SK-N-SH (cell line): ENCODE data around the gene ABHD11. TPM values are rescaled to one million over a fixed set of nuclear protein-coding genes. Genes with fewer than 3 reads are reported as not detected.

Experiments used
- CTCF ChIA-PET: fragments of 300-600, 350-600 bp; formaldehyde crosslinking; extraction: SDS; loops from one replicate; lab custom pipeline; 2021; lab: Yijun Ruan, JAX
- POLR2A ChIA-PET: fragments of 350-600 bp; sonication (Branson Sonifier 250); formaldehyde crosslinking; extraction: SDS; loops from one replicate; lab custom pipeline; 2020; ENCODE audit warnings: antibody characterized with exemption, inconsistent platforms; lab: Yijun Ruan, JAX
- DNase-seq: peaks from one replicate; pipeline ENCODE4 v3.0.0; 2012
- H2AFZ ChIP-seq: fragments of 200-600 bp; sonication (generic); 2 replicates; pipeline ENCODE4 v1.8.1; 2016; ENCODE audit warnings: antibody characterized with exemption, mild to moderate bottlenecking, low read depth
- H3F3A ChIP-seq: fragments of 200-600 bp; sonication (generic); replicated peaks from 2 replicates; pipeline ENCODE3; 2016; ENCODE audit warnings: antibody characterized with exemption, mild to moderate bottlenecking; ENCODE audit not compliant: insufficient read depth
- H3K27ac ChIP-seq, 2 experiments: fragments of 200-500 bp in 1 of 2; fragments of 200-600 bp in 1 of 2; sonication (Bioruptor generic) in 1 of 2; sonication (generic), shearing (Covaris generic) in 1 of 2; 2 replicates each; pipeline versions ENCODE4 v1.5.1 to v1.6.1; 2014 to 2016; ENCODE audit warnings: low read depth in 2 of 2, inconsistent platforms in 1 of 2, low read length in 1 of 2, mild to moderate bottlenecking in 1 of 2, mixed read lengths in 1 of 2
- H3K27me3 ChIP-seq: fragments of 200-600 bp; sonication (generic), shearing (Covaris generic); 2 replicates; pipeline ENCODE4 v1.6.1; 2016; ENCODE audit warnings: mixed run types; ENCODE audit not compliant: insufficient read depth
- H3K36me3 ChIP-seq, 2 experiments: fragments of 200-500 bp in 1 of 2; fragments of 200-600 bp in 1 of 2; sonication (Bioruptor generic) in 1 of 2; sonication (generic) in 1 of 2; replicated peaks in 1 of 2; 2 replicates each; pipeline versions ENCODE3 to v1.5.1; 2014 to 2016; ENCODE audit warnings: low read length in 1 of 2, mild to moderate bottlenecking in 1 of 2; ENCODE audit not compliant: insufficient read depth in 2 of 2, control insufficient read depth in 1 of 2
- H3K4me1 ChIP-seq, 2 experiments: fragments of 200-500 bp in 1 of 2; fragments of 200-600 bp in 1 of 2; sonication (Bioruptor generic) in 1 of 2; sonication (generic), shearing (Covaris generic) in 1 of 2; 2 replicates each; pipeline versions ENCODE4 v1.5.1 to v1.6.1; 2014 to 2016; ENCODE audit warnings: low read depth in 1 of 2, low read length in 1 of 2, mixed run types in 1 of 2; ENCODE audit not compliant: insufficient read depth in 2 of 2, control insufficient read depth in 1 of 2
- H3K4me2 ChIP-seq: fragments of 200-600 bp; sonication (generic), shearing (Covaris generic); 2 replicates; pipeline ENCODE4 v1.6.1; 2017; ENCODE audit warnings: mixed run types
- H3K4me3 ChIP-seq, 2 experiments: fragments of 200-500 bp in 1 of 2; fragments of 200-600 bp in 1 of 2; sonication (Bioruptor generic) in 1 of 2; sonication (generic), shearing (Covaris generic) in 1 of 2; 2 replicates each; pipeline versions ENCODE4 v1.5.1 to v1.8.1; 2014 to 2016; ENCODE audit warnings: low read depth in 2 of 2, inconsistent platforms in 1 of 2, low read length in 1 of 2, mild to moderate bottlenecking in 1 of 2, mixed read lengths in 1 of 2, moderate library complexity in 1 of 2
- H3K79me2 ChIP-seq: fragments of 200-600 bp; sonication (generic); 2 replicates; pipeline ENCODE4 v1.8.1; 2017; ENCODE audit warnings: mild to moderate bottlenecking; ENCODE audit not compliant: insufficient read depth
- H3K9ac ChIP-seq: fragments of 200-600 bp; sonication (generic); 2 replicates; pipeline ENCODE4 v1.6.1; 2017; ENCODE audit warnings: mixed run types
- H3K9me2 ChIP-seq: fragments of 200-600 bp; sonication (generic); 2 replicates; pipeline ENCODE4 v1.6.1; 2017; ENCODE audit warnings: mixed run types
- H3K9me3 ChIP-seq: fragments of 200-600 bp; sonication (generic); 2 replicates; pipeline ENCODE4 v1.6.1; 2017; ENCODE audit warnings: mixed run types, mild to moderate bottlenecking, moderate library complexity
- H4K20me1 ChIP-seq: fragments of 200-600 bp; sonication (generic); 2 replicates; pipeline ENCODE4 v1.6.1; 2017; ENCODE audit warnings: mild to moderate bottlenecking, mixed run types; ENCODE audit not compliant: insufficient read depth
- CHD2 ChIP-seq: fragments of 150-350 bp; IDR thresholded peaks from 2 replicates; pipeline ENCODE4 v1.6.1; 2018; ENCODE audit warnings: low read length; ENCODE audit not compliant: partially characterized antibody
- EZH2phosphoT487 ChIP-seq: fragments of 200-600 bp; sonication (generic); IDR thresholded peaks from 2 replicates; pipeline ENCODE4 v1.6.1; 2017; ENCODE audit warnings: low read depth, mixed run types, mild to moderate bottlenecking, antibody characterized with exemption, moderate library complexity, borderline replicate concordance
- FOSL2 ChIP-seq: IDR thresholded peaks from 2 replicates; pipeline ENCODE4 v1.4.0; 2012; ENCODE audit warnings: low read depth, mild to moderate bottlenecking, moderate library complexity, borderline replicate concordance
- FOXJ3 ChIP-seq: sonication (generic); formaldehyde crosslinking; IDR thresholded peaks from 2 replicates; pipeline ENCODE4 v1.5.1; 2020; ENCODE audit warnings: mild to moderate bottlenecking, missing genetic modification reagents
- FOXM1 ChIP-seq: IDR thresholded peaks from 2 replicates; pipeline ENCODE4 v1.4.0; 2012; ENCODE audit warnings: low read depth, mild to moderate bottlenecking
- JUND ChIP-seq: IDR thresholded peaks from 2 replicates; pipeline ENCODE4 v1.4.0; 2012
- MAX ChIP-seq: IDR thresholded peaks from 2 replicates; pipeline ENCODE4 v1.4.0; 2012; ENCODE audit warnings: low read depth
- MEF2A ChIP-seq: IDR thresholded peaks from 2 replicates; pipeline ENCODE4 v1.4.0; 2012; ENCODE audit warnings: low read depth, borderline replicate concordance
- MXI1 ChIP-seq: IDR thresholded peaks from 2 replicates; pipeline ENCODE4 v1.6.1; 2012; ENCODE audit warnings: mild to moderate bottlenecking, low read depth, low read length, improper control_type of control experiment
- NRF1 ChIP-seq: IDR thresholded peaks from 2 replicates; pipeline ENCODE4 v1.6.1; 2012; ENCODE audit warnings: low read depth, mild to moderate bottlenecking, low read length
- PBX3 ChIP-seq: IDR thresholded peaks from 2 replicates; pipeline ENCODE4; 2012
- RCOR1 ChIP-seq: fragments of 150-350 bp; IDR thresholded peaks from 2 replicates; pipeline ENCODE4 v1.6.1; 2017; ENCODE audit warnings: antibody characterized with exemption, low read length
- RFX5 ChIP-seq: IDR thresholded peaks from 2 replicates; pipeline ENCODE4 v1.6.1; 2012; ENCODE audit warnings: mild to moderate bottlenecking, improper control_type of control experiment, low read length
- RXRA ChIP-seq: IDR thresholded peaks from 2 replicates; pipeline ENCODE4 v1.4.0; 2012; ENCODE audit warnings: low read depth, mild to moderate bottlenecking, borderline replicate concordance
- SIN3A ChIP-seq: IDR thresholded peaks from 2 replicates; pipeline ENCODE4 v1.6.1; 2012; ENCODE audit warnings: low read depth, mild to moderate bottlenecking, low read length, moderate library complexity, borderline replicate concordance
- TAF1 ChIP-seq: IDR thresholded peaks from 2 replicates; pipeline ENCODE4 v1.6.1; 2012; ENCODE audit warnings: low read depth, mild to moderate bottlenecking, low read length, moderate library complexity, borderline replicate concordance
- TCF12 ChIP-seq: IDR thresholded peaks from 2 replicates; pipeline ENCODE4 v1.4.0; 2012
- USF1 ChIP-seq: IDR thresholded peaks from 2 replicates; pipeline ENCODE4 v1.4.0; 2012; ENCODE audit warnings: low read depth, borderline replicate concordance
- USF2 ChIP-seq: fragments of 150-350 bp; IDR thresholded peaks from 2 replicates; pipeline ENCODE4 v1.6.1; 2017; ENCODE audit warnings: antibody characterized with exemption, low read length, low read depth, borderline replicate concordance
- WGBS: methylation state at CpG from one replicate; pipeline ENCODE4 v1.1.6; 2017; ENCODE audit warnings: low lambda C conversion rate; 5-methylcytosine and 5-hydroxymethylcytosine counted together
- polyA plus RNA-seq, 3 experiments: library from polyadenylated mRNA; depleted of rRNA; stranded (reverse); fragments of >200 nt; gene quantifications; 2 replicates each; pipeline ENCODE4 v1.2.3, GENCODE V29; 2012

The ABHD11 gene
- polyA plus RNA-seq, 1 of the 3 experiments (the other 2 are of a cell fraction): 29.9 TPM

- CTCF ChIA-PET: no interaction called here
- WGBS: 80% methylated on average over 1 of the region's 1 CpG
Measured at GRCh38 chr7:73762659-73762999, 24.0 kb upstream of the ABHD11 start.

GRCh38 chr7:73761854-73762658 is 23.5 kb upstream of the ABHD11 start:
- Histone ChIP-seq H3K79me2 (no peaks in the 10 kb centered on the region), H3K4me2 (no peak overlapping the region), H2AFZ (no peak overlapping the region), H3K36me3 (no peaks in the 10 kb centered on the region), H3K4me1 (no peaks in the 10 kb centered on the region), H3K9me2 (no peaks in the 10 kb centered on the region), H3K9ac (no peak overlapping the region), H3K4me3 (no peak overlapping the region), H3K27me3 (no peaks in the 10 kb centered on the region), H3F3A (no peaks in the 10 kb centered on the region), H3K27ac (no peak overlapping the region), H3K9me3 (no peaks in the 10 kb centered on the region), H4K20me1 (no peaks in the 10 kb centered on the region)
- 84% methylated on average over 8 of the region's 8 CpGs for WGBS
- CTCF ChIA-PET: interaction anchor here (0.6 kb wide), 1 partner anchor 103 kb away, joined by 3 read pairs; no protein-coding TSS in a partner anchor
- TF ChIP-seq FOXJ3 (CRISPR knock-in tag) (no peak), RFX5 (no peak), RXRA (no peak), USF1 (no peak), CHD2 (no peak), PBX3 (no peak), JUND (no peak), MAX (no peak), SIN3A (no peak), EZH2phosphoT487 (no peak), NRF1 (no peak), MEF2A (no peak), FOXM1 (no peak), USF2 (no peak), FOSL2 (no peak), TCF12 (no peak)
- DNase-seq: peak; percentile 59
- POLR2A ChIA-PET: no interaction called here

More at GRCh38 chr7:73762659-73762999, 24.0 kb upstream of the ABHD11 start:
- Histone ChIP-seq H3K27ac (no peak overlapping the region), H2AFZ (no peak overlapping the region), H3K9me2 (no peaks in the 10 kb centered on the region), H3K9me3 (no peaks in the 10 kb centered on the region), H3K4me3 (no peak overlapping the region), H3K27me3 (no peaks in the 10 kb centered on the region), H3K79me2 (no peaks in the 10 kb centered on the region), H3K9ac (no peak overlapping the region), H3F3A (no peaks in the 10 kb centered on the region), H3K4me2 (no peak overlapping the region), H3K36me3 (no peaks in the 10 kb centered on the region), H3K4me1 (no peaks in the 10 kb centered on the region), H4K20me1 (no peaks in the 10 kb centered on the region)
- DNase-seq: no peak
- no peak for TF ChIP-seq USF1
- no peak for TF ChIP-seq MXI1
- TF ChIP-seq RCOR1: no peak
- TF ChIP-seq TAF1: no peak
- POLR2A ChIA-PET: no interaction called here
